H9 (cell line): Measurements from ENCODE around the gene FAXDC2. TPM values are rescaled to one million over a fixed set of nuclear protein-coding genes. Genes with fewer than 3 reads are reported as not detected.

ENCODE experiments used
- DNase-seq: peaks from one replicate; pipeline ENCODE4 v3.0.0-alpha.2; 2017
- H2AFZ ChIP-seq: one replicate; pipeline ENCODE4 v1.6.1; 2013; ENCODE audit warnings: mild to moderate bottlenecking, low read length, control low read depth, moderate library complexity
- H2AK5ac ChIP-seq: 2 replicates; pipeline ENCODE4 v1.6.1; 2013; ENCODE audit warnings: low read length, control low read depth, mixed read lengths; ENCODE audit not compliant: insufficient read length
- H2BK120ac ChIP-seq: one replicate; pipeline ENCODE4 v1.6.1; 2013; ENCODE audit warnings: low read depth, mild to moderate bottlenecking, low read length, control low read depth, inconsistent platforms; ENCODE audit not compliant: poor library complexity, severe bottlenecking
- H2BK12ac ChIP-seq: 2 replicates; pipeline ENCODE4 v1.6.1; 2013; ENCODE audit warnings: low read length, control low read depth, mixed read lengths, low read depth; ENCODE audit not compliant: insufficient read length
- H2BK15ac ChIP-seq: 2 replicates; pipeline ENCODE4 v1.6.1; 2013; ENCODE audit warnings: low read depth, low read length, control low read depth
- H2BK20ac ChIP-seq: one replicate; pipeline ENCODE4 v1.6.1; 2013; ENCODE audit warnings: low read depth, mild to moderate bottlenecking, low read length, control low read depth, inconsistent platforms; ENCODE audit not compliant: poor library complexity, severe bottlenecking
- H2BK5ac ChIP-seq: 2 replicates; pipeline ENCODE4 v1.6.1; 2013; ENCODE audit warnings: low read length, control low read depth, mixed read lengths; ENCODE audit not compliant: insufficient read length
- H3K14ac ChIP-seq: 2 replicates; pipeline ENCODE4 v1.6.1; 2013; ENCODE audit warnings: low read length, control low read depth; ENCODE audit not compliant: insufficient read depth
- H3K18ac ChIP-seq: 2 replicates; pipeline ENCODE4 v1.6.1; 2013; ENCODE audit warnings: low read depth, mild to moderate bottlenecking, mixed read lengths, low read length, control low read depth; ENCODE audit not compliant: insufficient read length
- H3K23ac ChIP-seq: 2 replicates; pipeline ENCODE4 v1.6.1; 2013; ENCODE audit warnings: low read length, control low read depth, mixed read lengths, low read depth; ENCODE audit not compliant: insufficient read length
- H3K23me2 ChIP-seq: 2 replicates; pipeline ENCODE4 v1.6.1; 2013; ENCODE audit warnings: low read depth, mild to moderate bottlenecking, mixed read lengths, low read length, control low read depth; ENCODE audit not compliant: insufficient read length, poor library complexity, severe bottlenecking
- H3K27ac ChIP-seq: 2 replicates; pipeline ENCODE4 v1.5.1; 2013; ENCODE audit warnings: low read length, control low read depth, mixed read lengths, low read depth; ENCODE audit not compliant: insufficient read length
- H3K27me3 ChIP-seq: 2 replicates; pipeline ENCODE4 v1.6.1; 2013; ENCODE audit warnings: low read length, control low read depth, inconsistent platforms; ENCODE audit not compliant: insufficient read depth
- H3K4ac ChIP-seq: 2 replicates; pipeline ENCODE4 v1.6.1; 2013; ENCODE audit warnings: low read depth, mild to moderate bottlenecking, control low read depth, inconsistent platforms, low read length, moderate library complexity
- H3K4me1 ChIP-seq: 2 replicates; pipeline ENCODE4 v1.6.1; 2013; ENCODE audit warnings: low read length, control low read depth, inconsistent platforms; ENCODE audit not compliant: insufficient read depth
- H3K4me2 ChIP-seq: 2 replicates; pipeline ENCODE4 v1.6.1; 2013; ENCODE audit warnings: low read length, control low read depth, mixed read lengths; ENCODE audit not compliant: insufficient read length, insufficient read depth
- H3K56ac ChIP-seq: 2 replicates; pipeline ENCODE4 v1.6.1; 2013; ENCODE audit warnings: low read depth, mild to moderate bottlenecking, mixed read lengths, low read length, control low read depth; ENCODE audit not compliant: insufficient read length
- H3K79me1 ChIP-seq: 2 replicates; pipeline ENCODE4 v1.6.1; 2013; ENCODE audit warnings: low read depth, mild to moderate bottlenecking, moderate library complexity, low read length, control low read depth, inconsistent platforms; ENCODE audit not compliant: insufficient read depth, poor library complexity, severe bottlenecking
- H3K79me2 ChIP-seq: 2 replicates; pipeline ENCODE4 v1.6.1; 2013; ENCODE audit warnings: low read length, control low read depth, inconsistent platforms; ENCODE audit not compliant: insufficient read depth
- H3K9ac ChIP-seq: 2 replicates; pipeline ENCODE4 v1.6.1; 2013; ENCODE audit warnings: low read length, control low read depth, mixed read lengths; ENCODE audit not compliant: insufficient read length; ENCODE audit errors: extremely low read depth
- H3K9me3 ChIP-seq: one replicate; pipeline ENCODE4 v1.6.1; 2013; ENCODE audit warnings: low read depth, low read length, inconsistent platforms; ENCODE audit not compliant: control insufficient read depth
- H3T11ph ChIP-seq: one replicate; pipeline ENCODE4 v1.6.1; 2013; ENCODE audit warnings: mild to moderate bottlenecking, low read length, control low read depth, inconsistent platforms
- H4K20me1 ChIP-seq: one replicate; pipeline ENCODE4 v1.6.1; 2013; ENCODE audit not compliant: control insufficient read depth, insufficient read length, insufficient read depth
- H4K5ac ChIP-seq: 2 replicates; pipeline ENCODE4 v1.6.1; 2013; ENCODE audit warnings: low read depth, mild to moderate bottlenecking, mixed read lengths, low read length, control low read depth; ENCODE audit not compliant: insufficient read length
- H4K8ac ChIP-seq: replicated peaks from 2 replicates; pipeline ENCODE4 v1.6.1; 2013; ENCODE audit warnings: low read length, control low read depth, mixed read lengths, low read depth; ENCODE audit not compliant: insufficient read length
- H4K91ac ChIP-seq: 2 replicates; pipeline ENCODE4 v1.6.1; 2013; ENCODE audit warnings: low read depth, mild to moderate bottlenecking, moderate library complexity, mixed read lengths, low read length, control low read depth; ENCODE audit not compliant: insufficient read length
- H3K27ac Mint-ChIP-seq, 3 experiments: 2 replicates in 2 of 3; 3 replicates in 1 of 3; pipeline ENCODE4 v1.8.0; 2020 to 2021; ENCODE audit warnings: mixed read lengths in 3 of 3, mild to moderate bottlenecking in 1 of 3, moderate library complexity in 1 of 3
- H3K27me3 Mint-ChIP-seq: 2 replicates; pipeline ENCODE4 v1.8.0; 2021; ENCODE audit warnings: low read depth, mild to moderate bottlenecking, moderate library complexity, mixed read lengths
- H3K36me3 Mint-ChIP-seq, 3 experiments: 2 replicates in 2 of 3; 3 replicates in 1 of 3; pipeline ENCODE4 v1.8.0; 2020 to 2021; ENCODE audit warnings: low read depth in 3 of 3, mixed read lengths in 3 of 3; ENCODE audit not compliant: insufficient read depth in 1 of 3
- H3K4me1 Mint-ChIP-seq, 2 experiments: 2 replicates each; pipeline ENCODE4 v1.8.0; 2020; ENCODE audit warnings: mixed read lengths in 2 of 2
- H3K4me3 Mint-ChIP-seq, 2 experiments: 2 replicates in 1 of 2; 3 replicates in 1 of 2; pipeline ENCODE4 v1.8.0; 2020 to 2021; ENCODE audit warnings: mild to moderate bottlenecking in 2 of 2, mixed read lengths in 2 of 2, moderate library complexity in 1 of 2
- H3K9me3 Mint-ChIP-seq, 2 experiments: 2 replicates in 1 of 2; 3 replicates in 1 of 2; pipeline ENCODE4 v1.8.0; 2020; ENCODE audit warnings: mild to moderate bottlenecking in 2 of 2, mixed read lengths in 2 of 2, moderate library complexity in 1 of 2
- WGBS: extraction: QIAGEN DNeasy Blood & Tissue Kit; methylation state at CpG from one replicate; pipeline ENCODE4 v1.1.7; 2013; ENCODE audit warnings: missing lambda C conversion rate, low lambda C conversion rate, mixed read lengths; ENCODE audit not compliant: insufficient read length; ENCODE audit errors: extremely low coverage; 5-methylcytosine and 5-hydroxymethylcytosine counted together
- total RNA-seq: library from RNA; stranded (reverse); gene quantifications from 2 replicates; pipeline ENCODE4 v1.2.1, GENCODE V29; 2021
- TF ChIP-seq, protein P1 (sequence below): fragments of 200-600 bp; sonication (generic); conservative IDR thresholded peaks from 3 replicates; pipeline ENCODE4 v1.8.0; 2021; ENCODE audit warnings: antibody characterized with exemption, mild to moderate bottlenecking

Gene FAXDC2
- total RNA-seq, 1 experiment from 2014 or later = 3.0 TPM

- Histone ChIP-seq H3K18ac (no peak overlapping the region), H4K8ac (no peak overlapping the region), H2AFZ (no peak overlapping the region), H3K23me2 (peaks cover 12% of the 10 kb centered on the region), H2AK5ac (no peak overlapping the region), H4K91ac (no peak overlapping the region), H3K14ac (no peak overlapping the region), H3K4me2 (no peak overlapping the region), H2BK15ac (no peak overlapping the region), H3K4me1 (peaks cover 9% of the 10 kb centered on the region), H3K9ac (no peak overlapping the region), H3K56ac (no peak overlapping the region), H4K5ac (no peak overlapping the region), H3K4ac (no peak overlapping the region), H3K23ac (no peak overlapping the region), H2BK120ac (no peak overlapping the region), H2BK5ac (no peak overlapping the region), H3K27ac (no peak overlapping the region), H3K79me2 (peaks cover 29% of the 10 kb centered on the region), H4K20me1 (no peaks in the 10 kb centered on the region), H3T11ph (no peak overlapping the region), H3K9me3 (no peaks in the 10 kb centered on the region), H2BK20ac (no peak overlapping the region), H2BK12ac (no peak overlapping the region), H3K79me1 (peaks cover 5% of the 10 kb centered on the region), H3K27me3 (no peaks in the 10 kb centered on the region)
- Mint-ChIP-seq H3K36me3 (peaks cover 26 to 45% (median 44%) of the 10 kb centered on the region in 3 experiments), H3K27ac (no peak overlapping the region; a peak in 1 of 7 replicates), H3K27me3 (no peaks in the 10 kb centered on the region; the same call in 1 of the 2 replicates), H3K9me3 (no peaks in the 10 kb centered on the region), H3K4me3 (no peak overlapping the region), H3K4me1 (peaks cover 20 to 22% of the 10 kb centered on the region in 2 experiments)
- no CpG with 5 or more reads among the region's 2 CpGs for WGBS
- TF ChIP-seq, protein P1, sequence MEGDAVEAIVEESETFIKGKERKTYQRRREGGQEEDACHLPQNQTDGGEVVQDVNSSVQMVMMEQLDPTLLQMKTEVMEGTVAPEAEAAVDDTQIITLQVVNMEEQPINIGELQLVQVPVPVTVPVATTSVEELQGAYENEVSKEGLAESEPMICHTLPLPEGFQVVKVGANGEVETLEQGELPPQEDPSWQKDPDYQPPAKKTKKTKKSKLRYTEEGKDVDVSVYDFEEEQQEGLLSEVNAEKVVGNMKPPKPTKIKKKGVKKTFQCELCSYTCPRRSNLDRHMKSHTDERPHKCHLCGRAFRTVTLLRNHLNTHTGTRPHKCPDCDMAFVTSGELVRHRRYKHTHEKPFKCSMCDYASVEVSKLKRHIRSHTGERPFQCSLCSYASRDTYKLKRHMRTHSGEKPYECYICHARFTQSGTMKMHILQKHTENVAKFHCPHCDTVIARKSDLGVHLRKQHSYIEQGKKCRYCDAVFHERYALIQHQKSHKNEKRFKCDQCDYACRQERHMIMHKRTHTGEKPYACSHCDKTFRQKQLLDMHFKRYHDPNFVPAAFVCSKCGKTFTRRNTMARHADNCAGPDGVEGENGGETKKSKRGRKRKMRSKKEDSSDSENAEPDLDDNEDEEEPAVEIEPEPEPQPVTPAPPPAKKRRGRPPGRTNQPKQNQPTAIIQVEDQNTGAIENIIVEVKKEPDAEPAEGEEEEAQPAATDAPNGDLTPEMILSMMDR = no peak
- DNase-seq = no peak
Observed at GRCh38 chr5:154862766-154863165, 12.4 kb upstream of the FAXDC2 start.
